Type B pancreatic cell (in vitro differentiated cells): ENCODE results near the gene SNAI3. TPM values are rescaled to one million over a fixed set of nuclear protein-coding genes. Genes with fewer than 3 reads are reported as not detected.

Source experiments
- DNase-seq: peaks from one replicate; pipeline ENCODE4 v3.0.0; 2021; ENCODE audit warnings: mixed read lengths; ENCODE audit not compliant: unreplicated experiment; ENCODE audit errors: extremely low spot score
- H3K27ac Mint-ChIP-seq: 2 replicates; pipeline ENCODE4 v1.8.0; 2021; ENCODE audit warnings: mild to moderate bottlenecking, mixed read lengths
- H3K27me3 Mint-ChIP-seq: 2 replicates; pipeline ENCODE4 v1.8.0; 2021; ENCODE audit warnings: mixed read lengths
- H3K36me3 Mint-ChIP-seq: 2 replicates; pipeline ENCODE4 v1.8.0; 2021; ENCODE audit warnings: mixed read lengths
- H3K4me1 Mint-ChIP-seq: one replicate; pipeline ENCODE4 v1.8.0; 2021; ENCODE audit warnings: mixed read lengths; ENCODE audit not compliant: unreplicated experiment
- H3K4me3 Mint-ChIP-seq: 2 replicates; pipeline ENCODE4 v1.8.0; 2021; ENCODE audit warnings: mild to moderate bottlenecking, mixed read lengths
- H3K9me3 Mint-ChIP-seq: 2 replicates; pipeline ENCODE4 v1.8.0; 2021; ENCODE audit warnings: mixed read lengths
- CTCF ChIP-seq: fragments of 200-600 bp; sonication (generic); conservative IDR thresholded peaks from 2 replicates; pipeline ENCODE4 v1.5.0; 2021; ENCODE audit warnings: antibody characterized with exemption, mild to moderate bottlenecking
- total RNA-seq: library from RNA; stranded (reverse); gene quantifications from 2 replicates; pipeline ENCODE4 v1.2.1, GENCODE V29; 2021; ENCODE audit warnings: low replicate concordance

Gene SNAI3
- total RNA-seq, 1 donor from 2014 or later = 0.68 TPM

GRCh38 chr16:88716201-88716600 lies 29.9 kb upstream of the SNAI3 start:
- H3K27ac Mint-ChIP-seq = no peak overlapping the region
- no peaks in the 10 kb centered on the region for H3K36me3 Mint-ChIP-seq
- no peak overlapping the region for H3K4me3 Mint-ChIP-seq
- TF ChIP-seq CTCF = no peak
- no peaks in the 10 kb centered on the region for H3K9me3 Mint-ChIP-seq
- no peaks in the 10 kb centered on the region for H3K27me3 Mint-ChIP-seq
- H3K4me1 Mint-ChIP-seq = no peaks in the 10 kb centered on the region
- no peak for DNase-seq

GRCh38 chr16:88715312-88716190 lies 29.2 kb upstream of the SNAI3 start:
- no peak for TF ChIP-seq CTCF
- H3K27me3 Mint-ChIP-seq = no peaks in the 10 kb centered on the region
- no peaks in the 10 kb centered on the region for H3K36me3 Mint-ChIP-seq
- no peak overlapping the region for H3K4me3 Mint-ChIP-seq
- H3K4me1 Mint-ChIP-seq = no peaks in the 10 kb centered on the region
- no peak for DNase-seq
- no peaks in the 10 kb centered on the region for H3K9me3 Mint-ChIP-seq
- no peak overlapping the region for H3K27ac Mint-ChIP-seq

- H3K27me3 Mint-ChIP-seq = no peaks in the 10 kb centered on the region
- no peak for DNase-seq
- no peaks in the 10 kb centered on the region for H3K36me3 Mint-ChIP-seq
- no peak overlapping the region for H3K4me3 Mint-ChIP-seq
- TF ChIP-seq CTCF = no peak
- H3K27ac Mint-ChIP-seq = no peak overlapping the region
- H3K9me3 Mint-ChIP-seq = no peaks in the 10 kb centered on the region
- no peaks in the 10 kb centered on the region for H3K4me1 Mint-ChIP-seq
Observed at GRCh38 chr16:88714420-88715302, 28.4 kb upstream of the SNAI3 start.

GRCh38 chr16:88713568-88714419 lies 27.5 kb upstream of the SNAI3 start:
- Mint-ChIP-seq H3K4me1 (no peaks in the 10 kb centered on the region), H3K9me3 (no peaks in the 10 kb centered on the region), H3K36me3 (no peaks in the 10 kb centered on the region), H3K4me3 (no peak overlapping the region), H3K27me3 (no peaks in the 10 kb centered on the region), H3K27ac (no peak overlapping the region)
- no peak for TF ChIP-seq CTCF
- DNase-seq = no peak

GRCh38 chr16:88713054-88713453 lies 26.7 kb upstream of the SNAI3 start:
- Mint-ChIP-seq H3K4me3 (no peak overlapping the region), H3K4me1 (no peaks in the 10 kb centered on the region), H3K27ac (no peak overlapping the region), H3K36me3 (no peaks in the 10 kb centered on the region), H3K9me3 (no peaks in the 10 kb centered on the region), H3K27me3 (no peaks in the 10 kb centered on the region)
- DNase-seq = no peak
- TF ChIP-seq CTCF = no peak
